ENCODE measurements around the gene ELP5. TPM values are rescaled to one million over a fixed set of nuclear protein-coding genes. Genes with fewer than 3 reads are reported as not detected.
A peak's percentile ranks its signal among the peaks of the same experiment; 100 is the strongest.

ELP5 gene
- total RNA-seq, 1 donor from 2014 or later: 26.9 TPM

DNA sequence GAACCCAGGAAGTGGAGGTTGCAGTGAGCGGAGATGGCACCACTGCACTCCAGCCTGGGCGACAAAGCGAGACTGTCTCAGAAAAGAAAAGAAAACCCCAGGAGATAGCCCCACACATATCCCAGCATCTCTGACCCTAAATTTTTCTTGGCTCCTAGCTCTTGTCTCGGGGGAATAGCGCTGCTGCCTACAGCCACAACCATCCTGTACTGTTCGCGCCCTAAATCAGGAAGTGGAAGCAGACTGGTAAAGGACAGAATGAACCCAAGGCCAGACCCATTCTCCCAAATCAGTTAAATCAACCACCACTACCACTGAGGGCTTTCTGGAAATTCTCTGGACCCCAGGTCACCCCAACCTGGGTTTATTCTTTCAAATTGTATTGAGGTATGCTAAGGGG lies 2.2 kb upstream of the ELP5 start:
- DNase-seq (ENCODE audit: low spot score in 2 of 2) (no peak), FAIRE-seq (no peak)

- FAIRE-seq (no peak), DNase-seq (ENCODE audit: low spot score in 2 of 2) (no peak)
Measured at GRCh38 chr17:7250695-7251627, 1.1 kb upstream of the ELP5 start.

DNA sequence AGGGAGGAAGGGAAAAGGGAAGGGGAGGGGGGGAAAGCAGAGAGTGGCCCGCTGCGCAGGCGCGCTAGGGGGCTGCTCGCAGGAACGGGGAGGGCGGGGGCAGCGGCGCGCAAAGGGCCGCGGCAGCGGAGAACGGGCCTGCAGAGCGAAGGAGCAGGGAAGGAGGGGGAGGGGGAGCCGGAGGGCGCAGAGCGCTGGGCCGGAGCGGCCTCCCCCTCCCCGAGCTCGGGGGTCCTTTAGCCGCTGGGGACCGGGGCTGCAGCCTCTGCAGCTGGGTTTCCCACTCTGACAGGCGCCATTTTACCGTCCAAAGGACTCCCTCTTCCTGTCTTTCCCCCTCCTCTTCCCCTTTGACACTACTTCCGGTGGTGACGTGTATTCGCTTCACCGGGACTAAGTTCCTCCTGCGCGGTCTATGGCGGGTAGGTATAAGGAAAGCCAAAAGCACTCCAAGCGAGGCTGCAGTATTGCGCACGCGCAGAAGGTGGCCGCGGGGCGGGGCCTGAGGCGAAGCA lies 297 bp upstream of the ELP5 start, which contains the start of gene CTDNEP1:
CTDNEP1 (minus strand) TSS at position 74 of the 515 bp plus-strand sequence. CDS start 438 bp downstream, outside the sequence.
- FAIRE-seq: peak; percentile 47
- DNase-seq (ENCODE audit: low spot score in 2 of 2): peak; percentile 97 to 98

- FAIRE-seq (no peak), DNase-seq (ENCODE audit: low spot score in 2 of 2) (no peak)
Measured at GRCh38 chr17:7253082-7253481, 1.1 kb downstream of the ELP5 start.

- FAIRE-seq (no peak), DNase-seq (ENCODE audit: low spot score in 2 of 2) (peak in 1 of 2 donors; percentile 6)
Measured at GRCh38 chr17:7254511-7254910, 2.5 kb downstream of the ELP5 start.

- no peak for FAIRE-seq
- no peak for DNase-seq (ENCODE audit: low spot score in 2 of 2)
Measured at GRCh38 chr17:7256766-7257456, 4.9 kb downstream of the ELP5 start.

DNA sequence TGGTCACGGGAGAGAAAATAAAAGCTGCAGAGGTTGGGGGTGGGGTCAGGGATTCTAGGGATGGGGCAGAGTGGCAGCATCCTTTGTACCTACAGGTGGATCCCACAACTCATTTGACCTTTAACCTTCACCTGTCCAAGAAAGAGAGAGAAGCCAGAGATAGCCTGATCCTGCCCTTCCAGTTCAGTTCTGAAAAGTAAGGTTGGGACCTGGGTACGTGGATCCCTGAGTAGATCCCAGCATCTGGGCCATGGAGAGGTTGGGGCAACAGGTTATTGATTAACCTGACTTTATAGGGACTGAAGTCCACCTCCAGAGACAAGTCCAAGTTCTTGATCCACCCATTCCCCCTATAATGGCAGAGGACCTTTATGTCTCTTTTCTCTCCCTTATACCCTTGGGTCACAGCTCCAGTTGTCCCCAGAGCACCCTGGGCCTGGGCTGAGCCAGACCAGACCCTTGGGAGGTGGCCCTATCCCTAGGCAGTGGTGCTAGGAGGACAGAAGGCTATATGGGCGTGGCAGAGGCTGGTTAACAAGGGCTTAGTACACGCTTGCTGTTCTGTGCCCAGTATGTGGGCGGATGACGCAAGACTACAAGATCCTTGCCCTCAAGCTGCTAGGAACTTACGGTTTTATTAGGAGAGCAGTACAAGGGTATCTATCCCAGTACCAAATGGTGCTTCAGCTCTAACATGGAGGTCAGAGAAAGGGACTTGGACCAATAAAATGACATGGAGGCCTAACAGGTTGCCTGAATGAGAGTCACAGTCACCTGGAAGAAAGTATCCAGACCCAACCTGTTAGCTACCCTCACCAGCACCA lies 6.9 kb downstream of the ELP5 start:
- FAIRE-seq (no peak), DNase-seq (ENCODE audit: low spot score in 2 of 2) (no peak)

DNA sequence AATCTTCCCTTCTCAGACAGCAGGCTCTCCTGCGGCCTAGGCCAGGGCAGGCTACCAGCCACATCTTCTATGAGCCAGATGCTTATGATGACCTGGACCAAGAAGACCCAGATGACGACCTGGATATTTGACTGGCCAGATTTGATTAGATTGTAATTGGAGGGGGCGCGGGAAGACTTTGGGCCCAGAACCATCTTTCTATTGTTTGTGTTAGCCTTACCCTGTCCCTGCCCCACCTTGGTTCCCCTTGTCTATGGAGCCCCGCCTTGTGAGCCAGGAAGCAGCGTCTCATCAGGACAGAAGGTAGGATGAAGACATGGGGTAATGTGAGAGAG lies 7.5 kb downstream of the ELP5 start:
- no peak for DNase-seq (ENCODE audit: low spot score in 2 of 2)
- FAIRE-seq: no peak

DNA sequence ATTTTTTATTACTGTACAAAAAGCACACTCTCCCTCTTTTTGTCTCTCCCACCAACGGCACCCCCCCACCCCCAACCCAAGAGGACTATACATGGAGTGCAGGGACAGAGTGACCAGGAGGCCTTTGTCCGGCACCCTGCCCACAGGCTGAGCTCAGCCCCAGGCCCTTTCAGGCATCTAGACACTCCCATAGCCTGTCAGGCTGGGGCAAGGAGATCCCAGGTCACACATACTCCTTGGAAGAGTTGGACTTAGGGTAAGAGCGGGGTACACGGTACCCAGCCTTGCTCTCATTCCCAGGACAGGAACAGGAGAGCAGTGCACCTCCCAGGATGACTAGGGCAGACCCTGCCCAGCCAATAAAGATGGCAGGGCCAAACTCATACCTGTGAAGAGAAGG lies 8.1 kb downstream of the ELP5 start:
- FAIRE-seq (no peak), DNase-seq (ENCODE audit: low spot score in 2 of 2) (no peak)

GRCh38 chr17:7260651-7261378 lies 8.8 kb downstream of the ELP5 start:
- FAIRE-seq: no peak
- no peak for DNase-seq (ENCODE audit: low spot score in 2 of 2)

- no peak for FAIRE-seq
- no peak for DNase-seq (ENCODE audit: low spot score in 2 of 2)
Measured at GRCh38 chr17:7261379-7262191, 9.6 kb downstream of the ELP5 start.

DNA sequence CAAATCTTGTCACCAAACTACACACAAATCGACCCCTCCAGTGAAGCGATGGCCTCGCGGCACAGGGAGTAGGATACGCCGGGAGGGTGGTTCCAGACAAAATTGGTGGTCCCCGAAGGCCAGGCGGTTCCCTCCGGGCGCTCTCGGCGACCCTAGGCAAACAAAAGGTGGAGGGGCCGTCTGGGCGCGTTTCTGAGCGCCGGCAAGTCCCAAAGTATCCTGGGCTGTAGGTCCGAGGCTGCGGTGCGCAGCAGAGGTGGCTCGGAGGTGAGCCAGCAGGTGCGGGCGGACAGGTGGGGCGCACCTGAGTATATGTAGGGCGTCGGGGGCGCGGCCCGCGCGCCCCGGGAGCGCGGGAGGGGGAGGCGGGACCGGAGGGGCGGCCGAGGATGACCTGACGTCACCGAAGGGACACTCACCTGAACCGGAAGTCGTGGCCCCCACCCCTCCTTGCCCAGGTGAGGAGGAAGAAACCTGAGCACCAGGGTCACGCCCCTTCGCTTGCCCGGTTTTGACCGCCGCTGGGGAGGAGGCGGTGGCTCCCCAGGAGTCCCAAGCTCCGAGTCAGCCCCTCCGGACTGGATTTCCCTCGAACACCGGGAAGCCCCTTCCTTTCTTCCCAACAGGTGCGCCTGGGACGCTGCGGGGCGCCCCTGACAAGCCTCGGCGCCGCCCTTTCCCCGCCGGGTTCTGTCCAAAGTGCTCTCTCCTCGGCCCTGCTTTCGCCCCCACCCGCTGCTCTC lies 10.3 kb downstream of the ELP5 start, which contains the start of gene CLDN7:
CLDN7 (minus strand) TSS at position 287 of the 743 bp plus-strand sequence. CDS start 435 bp downstream, outside the sequence.
- FAIRE-seq (no peak), DNase-seq (ENCODE audit: low spot score in 2 of 2) (no peak)

DNA sequence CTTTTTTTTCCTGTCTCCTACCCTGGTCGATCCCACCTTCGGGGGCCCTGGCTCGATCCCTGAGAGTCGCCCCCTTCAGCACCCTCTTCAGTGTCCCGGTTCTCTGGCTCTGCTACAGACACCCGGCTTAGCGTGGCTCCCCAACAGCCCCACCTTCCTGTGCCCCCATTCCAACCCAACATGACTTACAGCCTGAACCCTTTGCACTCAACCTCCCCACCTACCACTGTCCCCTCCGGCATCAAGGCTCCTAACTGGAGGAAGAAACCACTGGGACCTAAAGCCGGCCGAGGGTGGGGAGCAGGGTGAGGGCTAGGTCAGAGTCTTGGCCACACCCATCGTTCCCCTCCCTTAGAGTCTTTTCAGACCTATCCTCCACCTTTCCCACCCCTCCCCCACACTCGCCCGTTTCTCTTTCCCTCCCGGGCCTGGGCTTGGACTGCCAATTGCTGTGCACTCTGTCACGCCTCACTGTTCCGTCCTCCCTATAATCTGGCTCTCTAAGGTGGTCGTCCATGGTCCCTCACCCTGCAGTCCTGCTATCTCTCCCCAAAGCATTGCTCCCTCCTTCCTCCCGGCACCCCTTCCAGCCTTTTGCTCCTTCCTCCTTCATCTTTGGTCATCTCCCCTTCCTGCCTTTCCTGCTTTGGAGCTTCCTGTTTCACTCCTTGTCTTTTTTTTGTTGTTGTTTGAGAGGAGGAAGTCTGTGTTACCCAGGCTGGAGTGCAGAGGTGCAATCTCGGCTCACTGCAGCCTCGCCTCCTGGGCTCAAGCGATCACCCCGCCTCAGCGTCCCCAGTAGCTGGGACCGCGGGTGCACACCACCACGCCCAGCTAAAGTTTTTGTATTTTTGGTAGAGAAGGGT lies 11.2 kb downstream of the ELP5 start:
- FAIRE-seq: no peak
- no peak for DNase-seq (ENCODE audit: low spot score in 2 of 2)

- no peak for FAIRE-seq
- DNase-seq (ENCODE audit: low spot score in 2 of 2): no peak
Measured at GRCh38 chr17:7263801-7264078, 11.7 kb downstream of the ELP5 start.

DNA sequence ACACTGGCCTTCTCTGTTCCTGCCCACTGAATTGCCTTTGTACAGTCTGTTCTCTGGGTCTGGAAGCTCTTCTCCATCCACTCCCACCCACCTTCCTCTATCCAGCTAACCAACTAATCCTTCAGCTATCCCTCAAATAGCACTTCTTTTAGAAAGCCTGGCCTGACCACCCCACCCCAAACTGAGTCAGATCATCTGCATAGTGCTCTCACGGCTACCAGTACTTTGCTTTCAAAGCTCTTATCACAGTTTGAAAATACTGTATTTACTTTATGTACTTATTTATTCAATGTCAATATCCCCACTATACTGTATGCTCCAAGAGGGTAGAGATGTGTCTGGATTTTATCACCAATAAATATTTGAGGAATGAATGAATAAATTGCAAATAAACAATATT lies 14.8 kb downstream of the ELP5 start:
- no peak for FAIRE-seq
- no peak for DNase-seq (ENCODE audit: low spot score in 2 of 2)

DNA sequence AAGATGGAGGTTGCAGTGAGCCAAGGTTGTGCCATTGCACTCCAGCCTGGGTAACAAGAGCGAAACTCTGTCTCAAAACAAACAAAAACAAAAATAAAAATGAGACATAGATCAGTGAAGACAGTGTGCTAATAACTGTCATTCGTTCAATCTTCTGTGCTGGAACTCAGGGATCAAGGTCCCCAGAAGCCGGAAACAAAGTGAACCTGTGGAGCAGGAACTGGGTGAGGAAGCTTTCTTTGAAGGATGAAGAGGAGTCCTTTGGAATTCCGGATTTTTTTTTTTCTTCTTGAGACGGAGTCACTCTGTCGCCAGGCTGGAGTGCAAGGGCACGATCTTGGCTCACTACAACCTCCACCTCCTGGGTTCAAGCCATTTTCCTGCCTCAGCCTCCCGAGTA lies 27.4 kb downstream of the ELP5 start:
- FAIRE-seq (no peak), DNase-seq (ENCODE audit: low spot score in 2 of 2) (peak in 1 of 2 donors; percentile 6)

GRCh38 chr17:7280519-7281073 lies 28.6 kb downstream of the ELP5 start:
- FAIRE-seq: no peak
- peak; percentile 88 to 95 for DNase-seq (ENCODE audit: low spot score in 2 of 2)
